H1 (cell line): ENCODE measurements around the gene CEP170. TPM values are rescaled to one million over a fixed set of nuclear protein-coding genes. Genes with fewer than 3 reads are reported as not detected.

Experiments
- CTCF ChIA-PET: fragments of 300-600 bp; sonication (Branson Sonifier 250); formaldehyde crosslinking; loops from one replicate; lab custom pipeline; 2021; ENCODE audit not compliant: partially characterized antibody; lab: Charles Lee
- POLR2A ChIA-PET: fragments of 300-600 bp; sonication (Branson Sonifier 250); formaldehyde crosslinking; loops from one replicate; lab custom pipeline; 2021; ENCODE audit warnings: inconsistent platforms; ENCODE audit not compliant: partially characterized antibody; lab: Charles Lee
- DNase-seq, 2 experiments: peaks; one replicate each; pipeline versions ENCODE4 v3.0.0 to v3.0.0-alpha.2; 2010 to 2022; ENCODE audit warnings: low spot score in 2 of 2, low read depth in 1 of 2, mixed read lengths in 1 of 2
- FAIRE-seq: peaks from 2 replicates; lab custom pipeline; 2011; peaks lifted over from hg19 to GRCh38; lab: Jason Lieb, UNC
- H2AFZ ChIP-seq: 2 replicates; pipeline ENCODE4 v1.8.1; 2012; ENCODE audit warnings: low read length, inconsistent platforms
- H2AK5ac ChIP-seq: 2 replicates; pipeline ENCODE4 v1.6.1; 2013; ENCODE audit warnings: low read depth, low read length
- H2BK120ac ChIP-seq: replicated peaks from 2 replicates; pipeline ENCODE3; 2013; ENCODE audit warnings: low read depth, low read length, inconsistent platforms
- H2BK12ac ChIP-seq: 2 replicates; pipeline ENCODE4 v1.6.1; 2013; ENCODE audit warnings: low read depth, low read length
- H2BK15ac ChIP-seq: 2 replicates; pipeline ENCODE4 v1.6.1; 2013; ENCODE audit warnings: low read length
- H2BK20ac ChIP-seq: 2 replicates; pipeline ENCODE4 v1.6.1; 2013; ENCODE audit warnings: low read length
- H2BK5ac ChIP-seq: 2 replicates; pipeline ENCODE4 v1.6.1; 2013; ENCODE audit warnings: low read depth, low read length
- H3K14ac ChIP-seq: 2 replicates; pipeline ENCODE4 v1.6.1; 2013; ENCODE audit warnings: inconsistent platforms; ENCODE audit not compliant: insufficient read length
- H3K18ac ChIP-seq: 2 replicates; pipeline ENCODE4 v1.6.1; 2013; ENCODE audit warnings: low read length; ENCODE audit errors: extremely low read depth
- H3K23ac ChIP-seq: 2 replicates; pipeline ENCODE4 v1.6.1; 2013; ENCODE audit warnings: inconsistent platforms; ENCODE audit not compliant: insufficient read length
- H3K23me2 ChIP-seq: 2 replicates; pipeline ENCODE4 v1.6.1; 2013; ENCODE audit warnings: low read depth, low read length
- H3K27ac ChIP-seq: 2 replicates; pipeline ENCODE4 v1.6.1; 2011; ENCODE audit warnings: low read depth, low read length, inconsistent platforms
- H3K27me3 ChIP-seq, 4 experiments: replicated peaks in 1 of 4; 1 replicate in 1 of 4; 2 replicates in 3 of 4; pipeline versions ENCODE4 v1.6.1 to v1.8.1; 2011 to 2013; ENCODE audit warnings: low read length in 3 of 4, mild to moderate bottlenecking in 3 of 4, inconsistent platforms in 2 of 4, mixed read lengths in 2 of 4, moderate library complexity in 1 of 4; ENCODE audit not compliant: control insufficient read depth in 3 of 4, insufficient read depth in 3 of 4; ENCODE audit errors: extremely low read depth in 1 of 4
- H3K36me3 ChIP-seq, 4 experiments: 2 replicates each; pipeline versions ENCODE4 v1.6.1 to v1.8.1; 2011 to 2013; ENCODE audit warnings: mild to moderate bottlenecking in 4 of 4, low read length in 3 of 4, moderate library complexity in 2 of 4, control low read depth in 1 of 4, inconsistent platforms in 1 of 4; ENCODE audit not compliant: insufficient read depth in 4 of 4, control insufficient read depth in 2 of 4
- H3K4ac ChIP-seq: replicated peaks from 2 replicates; pipeline ENCODE3; 2013; ENCODE audit warnings: low read length, low read depth, mixed read lengths, inconsistent platforms; ENCODE audit not compliant: insufficient read length
- H3K4me1 ChIP-seq, 4 experiments: replicated peaks in 1 of 4; 1 replicate in 1 of 4; 2 replicates in 3 of 4; pipeline versions ENCODE4 v1.6.1 to v1.8.1; 2011 to 2013; ENCODE audit warnings: low read length in 3 of 4, inconsistent platforms in 2 of 4, mixed read lengths in 1 of 4; ENCODE audit not compliant: insufficient read depth in 4 of 4, control insufficient read depth in 3 of 4
- H3K4me2 ChIP-seq, 2 experiments: 2 replicates each; pipeline versions ENCODE4 v1.6.1 to v1.8.1; 2011 to 2013; ENCODE audit warnings: low read depth in 2 of 2, low read length in 2 of 2, control low read depth in 1 of 2, inconsistent platforms in 1 of 2, mild to moderate bottlenecking in 1 of 2; ENCODE audit not compliant: insufficient read depth in 1 of 2
- H3K4me3 ChIP-seq, 4 experiments: fragments of 200-600, 300-600 bp in 1 of 4; sonication (generic), shearing (Covaris generic), sonication (Bioruptor Twin) in 1 of 4; 2 replicates each; pipeline versions ENCODE4 v1.5.1 to v1.8.1; 2011 to 2016; ENCODE audit warnings: low read length in 4 of 4, low read depth in 3 of 4, control low read depth in 2 of 4, inconsistent platforms in 2 of 4, mild to moderate bottlenecking in 2 of 4, mixed read lengths in 1 of 4, moderate library complexity in 1 of 4; ENCODE audit not compliant: insufficient read depth in 2 of 4; ENCODE audit errors: extremely low read depth in 1 of 4
- H3K56ac ChIP-seq: replicated peaks from 2 replicates; pipeline ENCODE3; 2013; ENCODE audit warnings: low read depth, mild to moderate bottlenecking, mixed read lengths, low read length, inconsistent platforms; ENCODE audit not compliant: insufficient read length
- H3K79me1 ChIP-seq: 2 replicates; pipeline ENCODE4 v1.6.1; 2013; ENCODE audit warnings: low read depth, low read length, control low read depth
- H3K79me2 ChIP-seq, 2 experiments: 2 replicates each; pipeline versions ENCODE4 v1.6.1 to v1.8.1; 2012 to 2013; ENCODE audit warnings: low read length in 2 of 2, mild to moderate bottlenecking in 2 of 2, inconsistent platforms in 1 of 2; ENCODE audit not compliant: insufficient read depth in 2 of 2, control insufficient read depth in 1 of 2
- H3K9ac ChIP-seq, 4 experiments: replicated peaks in 1 of 4; 1 replicate in 1 of 4; 2 replicates in 3 of 4; pipeline versions ENCODE4 v1.6.1 to v1.8.1; 2011 to 2013; ENCODE audit warnings: low read depth in 3 of 4, low read length in 3 of 4, control low read depth in 2 of 4, mild to moderate bottlenecking in 2 of 4, moderate library complexity in 2 of 4, inconsistent platforms in 1 of 4; ENCODE audit errors: extremely low read depth in 1 of 4
- H3K9me3 ChIP-seq, 2 experiments: 2 replicates each; pipeline versions ENCODE4 v1.6.1 to v1.8.1; 2012 to 2013; ENCODE audit warnings: mild to moderate bottlenecking in 2 of 2, moderate library complexity in 2 of 2, control low read depth in 1 of 2, inconsistent platforms in 1 of 2, low read depth in 1 of 2, low read length in 1 of 2, mixed read lengths in 1 of 2; ENCODE audit not compliant: insufficient read depth in 2 of 2
- H4K20me1 ChIP-seq, 2 experiments: replicated peaks in 1 of 2; 2 replicates each; pipeline versions ENCODE3 to v1.8.1; 2011 to 2013; ENCODE audit warnings: inconsistent platforms in 2 of 2, low read length in 2 of 2, mild to moderate bottlenecking in 1 of 2; ENCODE audit not compliant: insufficient read depth in 2 of 2, control insufficient read depth in 1 of 2
- H4K5ac ChIP-seq: 2 replicates; pipeline ENCODE4 v1.6.1; 2013; ENCODE audit warnings: low read length, low read depth, mixed read lengths, inconsistent platforms; ENCODE audit not compliant: insufficient read length
- H4K8ac ChIP-seq: 2 replicates; pipeline ENCODE4 v1.8.0; 2013; ENCODE audit warnings: mild to moderate bottlenecking, moderate library complexity, low read length, inconsistent platforms; ENCODE audit not compliant: insufficient read depth; ENCODE audit errors: extremely low read depth
- H4K91ac ChIP-seq: replicated peaks from 2 replicates; pipeline ENCODE3; 2013; ENCODE audit warnings: low read length, mixed read lengths, inconsistent platforms; ENCODE audit not compliant: insufficient read length
- CTBP2 ChIP-seq: IDR thresholded peaks from 2 replicates; pipeline ENCODE4 v1.7.0; 2011; ENCODE audit warnings: borderline replicate concordance, mild to moderate bottlenecking, moderate library complexity, mixed read lengths, low read length; ENCODE audit not compliant: insufficient read depth, insufficient read length
- EP300 ChIP-seq, 2 experiments: IDR thresholded peaks; 1 replicate in 1 of 2; 2 replicates in 1 of 2; pipeline ENCODE4 v1.6.1; 2011 to 2012; ENCODE audit warnings: low read depth in 2 of 2, low read length in 2 of 2, mild to moderate bottlenecking in 2 of 2, borderline replicate concordance in 1 of 2, inconsistent platforms in 1 of 2, moderate library complexity in 1 of 2
- HDAC2 ChIP-seq, 2 experiments: fragments of 300-600 bp in 1 of 2; sonication (generic) in 1 of 2; IDR thresholded peaks; 2 replicates each; pipeline ENCODE4 v1.6.1; 2011 to 2012; ENCODE audit warnings: low read depth in 2 of 2, low read length in 2 of 2, mild to moderate bottlenecking in 2 of 2, moderate library complexity in 2 of 2, borderline replicate concordance in 1 of 2, inconsistent platforms in 1 of 2
- HDAC6 ChIP-seq: IDR thresholded peaks from one replicate; pipeline ENCODE4 v1.7.1; 2012; ENCODE audit warnings: low read depth, mild to moderate bottlenecking, inconsistent platforms, low read length, moderate library complexity
- KDM5A ChIP-seq: fragments of 200-600 bp; IDR thresholded peaks from 2 replicates; pipeline ENCODE4 v1.7.1; 2012; ENCODE audit warnings: mild to moderate bottlenecking, low read length, inconsistent platforms, mixed read lengths
- MAFK ChIP-seq: IDR thresholded peaks from 2 replicates; pipeline ENCODE4 v1.6.1; 2012; ENCODE audit warnings: low read depth, mild to moderate bottlenecking, improper control_type of control experiment, low read length
- PHF8 ChIP-seq: fragments of 200-600 bp; sonication (generic); conservative IDR thresholded peaks from 2 replicates; pipeline ENCODE4 v1.7.1; 2012; ENCODE audit warnings: low read depth, mild to moderate bottlenecking, inconsistent platforms, low read length, moderate library complexity
- RAD21 ChIP-seq, 2 experiments: IDR thresholded peaks in 1 of 2; conservative IDR thresholded peaks in 1 of 2; 2 replicates each; pipeline ENCODE4 v1.6.1; 2011; ENCODE audit warnings: low read depth in 2 of 2, low read length in 2 of 2, improper control_type of control experiment in 1 of 2, inconsistent platforms in 1 of 2, mild to moderate bottlenecking in 1 of 2, moderate library complexity in 1 of 2
- SAP30 ChIP-seq: fragments of 300-600 bp; sonication (generic); IDR thresholded peaks from 2 replicates; pipeline ENCODE4 v1.7.1; 2012; ENCODE audit warnings: low read length, moderate library complexity, mild to moderate bottlenecking, inconsistent platforms; ENCODE audit not compliant: insufficient read depth, insufficient replicate concordance
- SRF ChIP-seq: IDR thresholded peaks from 2 replicates; pipeline ENCODE4 v1.6.1; 2011; ENCODE audit warnings: mild to moderate bottlenecking, low read depth, low read length, moderate library complexity
- TEAD4 ChIP-seq: IDR thresholded peaks from 2 replicates; pipeline ENCODE4 v1.6.1; 2012; ENCODE audit warnings: low read depth, low read length, inconsistent platforms, mixed read lengths
- WGBS, 2 experiments: shearing (Covaris generic) in 1 of 2; methylation state at CpG; one replicate each; pipeline versions ENCODE4 v1.1.6 to v1.1.7; 2013 to 2015; ENCODE audit warnings: low lambda C conversion rate in 2 of 2, mixed read lengths in 2 of 2, inconsistent platforms in 1 of 2, low coverage in 1 of 2, missing lambda C conversion rate in 1 of 2; ENCODE audit not compliant: insufficient replicate concordance in 2 of 2, insufficient coverage in 1 of 2, insufficient read length in 1 of 2; ENCODE audit errors: extremely low coverage in 1 of 2, missing lambda C conversion rate in 1 of 2; 5-methylcytosine and 5-hydroxymethylcytosine counted together
- polyA plus RNA-seq, 7 experiments: library from polyadenylated mRNA; depleted of rRNA in 3 of 7; stranded (reverse) in 5 of 7; unstranded in 2 of 7; fragments of >200 nt in 5 of 7; fragments of 200-250 nt in 2 of 7; gene quantifications; 1 replicate in 5 of 7; 2 replicates in 1 of 7; 4 replicates in 1 of 7; pipeline versions ENCODE4 v1.2.1 to v1.2.3, GENCODE V29; 2011 to 2013; ENCODE audit warnings: missing spikeins in 2 of 7, mixed read lengths in 2 of 7
- total RNA-seq: library from RNA; stranded (reverse); fragmentation: NEBNext Ultra II Directional; extraction: Animal tissue kit (Norgen Biotek cat#: 25700); gene quantifications from 2 replicates; pipeline ENCODE4 v1.2.1, GENCODE V29; 2021
- TF ChIP-seq, protein P1 (sequence below): IDR thresholded peaks from 2 replicates; pipeline ENCODE4 v1.6.1; 2011; ENCODE audit warnings: low read depth, mild to moderate bottlenecking, low read length; ENCODE audit not compliant: insufficient read depth

Gene CEP170
- total and polyA plus RNA-seq, 2 of the 8 experiments (the other 6 are each of a cell fraction or from before 2014, with no cell fraction given) = 33.1 to 97.2 TPM

DNA sequence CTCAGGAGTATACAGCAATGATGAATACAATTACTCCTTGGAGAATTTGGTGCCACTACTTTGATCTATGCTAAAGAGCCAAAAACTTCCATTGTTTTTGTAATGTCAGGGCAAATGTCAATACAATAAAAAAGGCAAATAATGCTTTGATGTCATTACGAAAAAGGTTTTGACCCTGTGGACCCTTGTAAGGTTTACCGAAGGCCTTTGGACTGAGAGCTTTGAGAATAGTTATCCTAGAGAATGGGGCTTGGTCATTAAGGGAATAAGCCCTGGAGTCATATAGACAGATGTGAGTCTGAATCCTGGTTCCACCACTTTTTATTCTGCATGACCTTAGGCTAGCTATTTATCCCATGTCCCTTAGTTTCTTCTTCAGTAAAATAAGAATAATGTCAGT, 27.5 kb downstream of the CEP170 start:
- no peak overlapping the region for H4K91ac ChIP-seq

More for the DNA sequence above, 27.5 kb downstream of the CEP170 start:
- H3K56ac ChIP-seq = no peak overlapping the region
- no peak overlapping the region for H2AFZ ChIP-seq
- H4K5ac ChIP-seq = no peak overlapping the region
- FAIRE-seq (no peak), DNase-seq (no peak)
- no peak overlapping the region for H2BK20ac ChIP-seq
- no peak overlapping the region for H2BK15ac ChIP-seq
- H3K4me1 ChIP-seq = no peaks in the 10 kb centered on the region; a peak in 1 of 7 replicates
- no peaks in the 10 kb centered on the region for H3K27me3 ChIP-seq
- CTCF ChIA-PET = no interaction called here
- H3K9me3 ChIP-seq = peaks cover 1 to 16% of the 10 kb centered on the region in 2 experiments; a peak in 3 of 4 replicates
- no peak overlapping the region for H3K9ac ChIP-seq
- POLR2A ChIA-PET = no interaction called here
- peaks cover 0 to 1% of the 10 kb centered on the region in 2 experiments for H4K20me1 ChIP-seq
- no peak overlapping the region for H2BK120ac ChIP-seq
- H2BK12ac ChIP-seq = no peak overlapping the region
- H3K14ac ChIP-seq = no peak overlapping the region
- H3K79me1 ChIP-seq = peaks cover 2% of the 10 kb centered on the region; the same call in 1 of the 2 replicates
- no peak overlapping the region for H3K23ac ChIP-seq
- H2AK5ac ChIP-seq = no peak overlapping the region
- H4K8ac ChIP-seq = no peak overlapping the region
- TF ChIP-seq EP300 (IDR thresholded peaks at IDR 0.05; ENCODE audit: borderline replicate concordance in 1 of 2, low read depth in 2 of 2, low read length in 2 of 2) (no peak), PHF8 (no peak), HDAC6 (no peak), KDM5A (no peak), RAD21 (IDR thresholded peaks at IDR 0.05 in 1 of 2, conservative IDR thresholded peaks at IDR 0.05 in 1 of 2; ENCODE audit: low read depth in 2 of 2, low read length in 2 of 2) (no peak), CTBP2 (no peak), MAFK (no peak), TEAD4 (no peak), HDAC2 (IDR thresholded peaks at IDR 0.05; ENCODE audit: borderline replicate concordance in 1 of 2, low read depth in 2 of 2, low read length in 2 of 2) (no peak), SAP30 (no peak), SRF (no peak)
- TF ChIP-seq, protein P1, sequence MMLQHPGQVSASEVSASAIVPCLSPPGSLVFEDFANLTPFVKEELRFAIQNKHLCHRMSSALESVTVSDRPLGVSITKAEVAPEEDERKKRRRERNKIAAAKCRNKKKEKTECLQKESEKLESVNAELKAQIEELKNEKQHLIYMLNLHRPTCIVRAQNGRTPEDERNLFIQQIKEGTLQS = no peak
- peaks cover 0 to 83% of the 10 kb centered on the region in 2 experiments; a peak in 2 of 4 replicates for H3K79me2 ChIP-seq
- H3K4ac ChIP-seq = no peak overlapping the region
- H3K4me2 ChIP-seq = no peak overlapping the region
- H3K36me3 ChIP-seq = peaks cover 0 to 36% (median 8%) of the 10 kb centered on the region in 4 experiments; a peak in 5 of 8 replicates
- H3K18ac ChIP-seq = no peak overlapping the region
- H2BK5ac ChIP-seq = no peak overlapping the region
- no peaks in the 10 kb centered on the region for H3K23me2 ChIP-seq
- H3K27ac ChIP-seq = no peak overlapping the region
- WGBS, 2 experiments = 58% methylated on average over 2 of the region's 2 CpGs; no CpG with 5 or more reads in 1 of the 2 experiments
- H3K4me3 ChIP-seq = no peak overlapping the region
